DND-41 (cell line): ENCODE measurements around the gene RNF114.
"Not testable (repeated sequence)": the region's sequence is repeated elsewhere in the genome, so short reads cannot be mapped to it uniquely, and the experiment has no call there.

Source experiments
- ATAC-seq: fragments of 200-7000 bp; cut with Tn5 transposase; 3 replicates; pipeline ENCODE4 v1.9.1; 2021; ENCODE audit warnings: low read depth; ENCODE audit not compliant: insufficient read depth
- DNase-seq: peaks from one replicate; pipeline ENCODE4 v3.0.0-alpha.2; 2020
- H2AFZ ChIP-seq: 2 replicates; pipeline ENCODE4 v1.6.0; 2012; ENCODE audit warnings: low read depth, low read length
- H3K27ac ChIP-seq: 2 replicates; pipeline ENCODE4 v1.5.1; 2012; ENCODE audit warnings: low read length, inconsistent platforms
- H3K27me3 ChIP-seq: fragments of 200-600 bp; sonication (generic); 2 replicates; pipeline ENCODE4 v1.6.0; 2012; ENCODE audit warnings: low read length, mild to moderate bottlenecking, inconsistent platforms; ENCODE audit not compliant: insufficient read depth, poor library complexity
- H3K36me3 ChIP-seq: 2 replicates; pipeline ENCODE4 v1.5.1; 2012; ENCODE audit warnings: low read length, inconsistent platforms; ENCODE audit not compliant: insufficient read depth
- H3K4me1 ChIP-seq: 2 replicates; pipeline ENCODE4 v1.5.1; 2012; ENCODE audit warnings: mild to moderate bottlenecking, low read length; ENCODE audit not compliant: insufficient read depth
- H3K4me2 ChIP-seq: 2 replicates; pipeline ENCODE4 v1.6.0; 2012; ENCODE audit warnings: mild to moderate bottlenecking, moderate library complexity, low read length, inconsistent platforms; ENCODE audit not compliant: insufficient read depth
- H3K4me3 ChIP-seq, 2 experiments: fragments of 200-600 bp in 1 of 2; shearing (Covaris generic) in 1 of 2; 2 replicates each; pipeline ENCODE4 v1.5.1; 2012 to 2016; ENCODE audit warnings: inconsistent platforms in 2 of 2, low read length in 2 of 2, mild to moderate bottlenecking in 2 of 2, low read depth in 1 of 2, moderate library complexity in 1 of 2
- H3K79me2 ChIP-seq: 2 replicates; pipeline ENCODE4 v1.6.0; 2012; ENCODE audit warnings: low read length, inconsistent platforms; ENCODE audit not compliant: insufficient read depth
- H3K9ac ChIP-seq: 2 replicates; pipeline ENCODE4 v1.6.0; 2012; ENCODE audit warnings: low read depth, mild to moderate bottlenecking, inconsistent platforms, low read length, moderate library complexity
- H3K9me3 ChIP-seq: 2 replicates; pipeline ENCODE4 v1.5.1; 2012; ENCODE audit warnings: low read length, moderate library complexity, mild to moderate bottlenecking, inconsistent platforms; ENCODE audit not compliant: insufficient read depth, severe bottlenecking
- H4K20me1 ChIP-seq: 2 replicates; pipeline ENCODE4 v1.6.0; 2012; ENCODE audit warnings: low read length; ENCODE audit not compliant: insufficient read depth
- EZH2 ChIP-seq: IDR thresholded peaks from 3 replicates; pipeline ENCODE4 v1.6.1; 2012; ENCODE audit warnings: borderline replicate concordance, low read depth, mild to moderate bottlenecking, moderate library complexity, low read length, inconsistent platforms; ENCODE audit not compliant: severe bottlenecking
- TF ChIP-seq, protein P1 (sequence below): IDR thresholded peaks from 2 replicates; pipeline ENCODE4 v1.5.1; 2012; ENCODE audit warnings: borderline replicate concordance, low read length, moderate library complexity, mild to moderate bottlenecking; ENCODE audit not compliant: poor library complexity, severe bottlenecking; ENCODE audit errors: extremely low read depth

RNF114 gene

DNA sequence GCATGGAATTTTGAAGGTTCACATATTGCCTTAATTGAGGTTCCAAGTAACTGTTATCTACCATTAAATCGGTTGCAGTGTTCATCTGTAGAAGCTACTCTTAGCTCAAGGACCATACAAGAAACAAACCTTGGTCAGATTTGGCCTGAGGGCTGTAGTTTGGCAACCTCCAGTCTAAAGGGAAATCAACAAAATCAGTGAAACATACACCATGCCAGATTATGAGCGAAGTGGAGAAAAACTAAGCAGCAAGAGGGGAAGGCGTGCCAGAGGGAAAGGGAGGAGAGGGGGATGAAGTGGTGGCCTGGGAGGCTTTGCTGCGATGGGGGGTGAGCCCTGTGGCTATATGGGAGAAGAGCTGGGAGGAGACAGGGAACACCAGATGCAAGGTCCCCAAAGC is 37.8 kb downstream of the RNF114 start:
- no peaks in the 10 kb centered on the region for H3K27me3 ChIP-seq
- DNase-seq (no peak), ATAC-seq (no peak)
- no peak overlapping the region for H3K4me2 ChIP-seq
- H3K9me3 ChIP-seq = no peaks in the 10 kb centered on the region
- H2AFZ ChIP-seq = no peak overlapping the region
- H4K20me1 ChIP-seq = no peaks in the 10 kb centered on the region
- TF ChIP-seq, protein P1, sequence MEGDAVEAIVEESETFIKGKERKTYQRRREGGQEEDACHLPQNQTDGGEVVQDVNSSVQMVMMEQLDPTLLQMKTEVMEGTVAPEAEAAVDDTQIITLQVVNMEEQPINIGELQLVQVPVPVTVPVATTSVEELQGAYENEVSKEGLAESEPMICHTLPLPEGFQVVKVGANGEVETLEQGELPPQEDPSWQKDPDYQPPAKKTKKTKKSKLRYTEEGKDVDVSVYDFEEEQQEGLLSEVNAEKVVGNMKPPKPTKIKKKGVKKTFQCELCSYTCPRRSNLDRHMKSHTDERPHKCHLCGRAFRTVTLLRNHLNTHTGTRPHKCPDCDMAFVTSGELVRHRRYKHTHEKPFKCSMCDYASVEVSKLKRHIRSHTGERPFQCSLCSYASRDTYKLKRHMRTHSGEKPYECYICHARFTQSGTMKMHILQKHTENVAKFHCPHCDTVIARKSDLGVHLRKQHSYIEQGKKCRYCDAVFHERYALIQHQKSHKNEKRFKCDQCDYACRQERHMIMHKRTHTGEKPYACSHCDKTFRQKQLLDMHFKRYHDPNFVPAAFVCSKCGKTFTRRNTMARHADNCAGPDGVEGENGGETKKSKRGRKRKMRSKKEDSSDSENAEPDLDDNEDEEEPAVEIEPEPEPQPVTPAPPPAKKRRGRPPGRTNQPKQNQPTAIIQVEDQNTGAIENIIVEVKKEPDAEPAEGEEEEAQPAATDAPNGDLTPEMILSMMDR = no peak
- TF ChIP-seq EZH2 = no peak
- no peaks in the 10 kb centered on the region for H3K79me2 ChIP-seq
- no peak overlapping the region for H3K4me3 ChIP-seq
- H3K27ac ChIP-seq = no peak overlapping the region
- H3K4me1 ChIP-seq = peaks cover 6% of the 10 kb centered on the region
- H3K36me3 ChIP-seq = no peaks in the 10 kb centered on the region
- H3K9ac ChIP-seq = no peak overlapping the region

DNA sequence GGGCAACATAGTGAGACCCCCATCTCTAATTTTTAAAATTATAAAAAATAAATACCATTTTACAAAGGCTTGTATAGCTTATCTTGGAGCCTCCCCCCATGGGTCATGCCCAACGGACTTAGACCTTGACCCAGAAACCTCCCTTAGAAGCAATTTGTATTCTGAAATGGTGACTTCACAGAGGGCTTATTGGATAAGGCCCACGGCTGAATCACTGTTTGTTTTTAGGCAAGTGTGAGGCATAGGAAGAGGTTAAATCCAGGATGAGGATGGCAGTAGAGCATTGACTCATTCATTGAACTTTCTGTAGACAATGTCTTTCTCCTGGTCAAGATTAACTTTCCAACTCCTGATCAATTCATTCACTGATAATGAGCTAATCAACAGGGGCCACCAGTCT is 40.3 kb downstream of the RNF114 start:
- H3K4me1 ChIP-seq = peaks cover 9% of the 10 kb centered on the region
- no peaks in the 10 kb centered on the region for H3K36me3 ChIP-seq
- H3K27ac ChIP-seq = no peak overlapping the region
- no peak overlapping the region for H3K9ac ChIP-seq
- H3K79me2 ChIP-seq = no peaks in the 10 kb centered on the region
- H2AFZ ChIP-seq = no peak overlapping the region
- no peak overlapping the region for H3K4me2 ChIP-seq
- H3K9me3 ChIP-seq = no peaks in the 10 kb centered on the region
- H3K27me3 ChIP-seq = peaks cover 12% of the 10 kb centered on the region
- no peak overlapping the region for H3K4me3 ChIP-seq
- DNase-seq = no peak
- no peak for ATAC-seq
- 0 out of 2 replicates have a peak, but pooled peaks cover 8% of the 10 kb centered on the region for H4K20me1 ChIP-seq
- no peak for TF ChIP-seq EZH2
- TF ChIP-seq, protein P1 = no peak

DNA sequence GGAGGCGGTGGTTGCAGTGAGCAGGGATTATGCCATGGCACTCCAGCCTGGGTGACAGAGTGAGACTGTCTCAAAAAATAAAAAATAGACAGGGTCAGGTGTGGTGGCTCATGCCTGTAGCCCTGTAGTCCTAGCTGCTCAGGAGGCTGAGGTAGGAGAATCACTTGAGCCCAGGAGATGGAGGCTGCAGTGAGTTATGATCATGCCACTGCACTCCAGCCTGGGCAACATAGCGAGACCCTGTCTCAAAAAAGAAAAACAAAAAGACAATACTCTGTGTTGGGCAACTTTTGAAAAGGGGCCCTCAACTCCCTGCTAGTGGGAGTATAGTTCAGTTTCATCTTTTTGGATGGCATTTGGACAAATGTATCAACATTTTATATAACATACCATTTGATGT is 41.5 kb downstream of the RNF114 start:
- H3K79me2 ChIP-seq, H3K9me3 ChIP-seq: not testable (repeated sequence)

DNA sequence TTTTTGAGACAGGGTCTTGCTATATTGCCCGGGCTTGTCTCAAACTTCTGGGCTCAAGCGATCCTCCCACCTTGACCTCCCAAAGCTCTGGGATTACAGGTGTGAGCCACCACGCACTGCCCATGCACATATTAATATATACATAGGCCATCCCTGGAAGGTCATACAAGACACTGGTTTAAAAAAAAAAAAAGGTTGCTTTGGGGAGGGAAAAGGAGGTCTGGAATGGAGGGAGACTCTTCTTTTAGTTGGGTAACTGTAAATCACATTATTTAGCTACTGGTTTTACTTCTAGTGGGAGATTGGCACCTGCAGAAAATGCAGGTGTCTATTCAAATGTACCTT is 42.5 kb downstream of the RNF114 start:
- Histone ChIP-seq H2AFZ (peak overlapping the region; percentile 53; the same call in 1 of the 2 replicates), H3K9me3 (no peaks in the 10 kb centered on the region), H3K4me3 (no peak overlapping the region), H3K9ac (no peak overlapping the region), H3K79me2 (no peaks in the 10 kb centered on the region), H4K20me1 (peaks cover 27% of the 10 kb centered on the region), H3K27me3 (peaks cover 26% of the 10 kb centered on the region), H3K4me1 (peaks cover 24% of the 10 kb centered on the region), H3K36me3 (no peaks in the 10 kb centered on the region), H3K27ac (no peak overlapping the region), H3K4me2 (peak overlapping the region; percentile 45; the same call in 1 of the 2 replicates)
- DNase-seq (no peak), ATAC-seq (no peak)
- TF ChIP-seq EZH2 = no peak
- TF ChIP-seq, protein P1 = no peak

More for the DNA sequence above, 41.5 kb downstream of the RNF114 start:
- peaks cover 21% of the 10 kb centered on the region for H3K27me3 ChIP-seq
- not testable (repeated sequence) for H3K4me2 ChIP-seq, H3K27ac ChIP-seq, H3K4me3 ChIP-seq, H3K36me3 ChIP-seq, ATAC-seq, H3K9ac ChIP-seq, DNase-seq, H2AFZ ChIP-seq
- peaks cover 15% of the 10 kb centered on the region for H3K4me1 ChIP-seq
- H4K20me1 ChIP-seq = peaks cover 19% of the 10 kb centered on the region
